HEK293 (cell line): ENCODE measurements around the gene HHAT.

ENCODE experiments used
- BCL11A ChIP-seq: fragments of 450-650 bp; formaldehyde crosslinking; IDR thresholded peaks from 2 replicates; pipeline ENCODE4 v1.5.1; 2016; ENCODE audit warnings: low read depth, missing biosample characterization, missing genetic modification characterization
- CTCF ChIP-seq: fragments of 450-650 bp; formaldehyde crosslinking; IDR thresholded peaks from 2 replicates; pipeline ENCODE4 v1.5.1; 2016; ENCODE audit warnings: missing biosample characterization, missing genetic modification characterization
- PRDM10 ChIP-seq: fragments of 450-650 bp; formaldehyde crosslinking; IDR thresholded peaks from 2 replicates; pipeline ENCODE4 v1.5.1; 2016; ENCODE audit warnings: missing biosample characterization, missing genetic modification characterization
- TCF7L2 ChIP-seq: IDR thresholded peaks from 2 replicates; pipeline ENCODE4 v1.6.1; 2011; ENCODE audit warnings: low read depth, mild to moderate bottlenecking, inconsistent platforms, low read length, moderate library complexity, borderline replicate concordance
- ZBTB44 ChIP-seq: fragments of 450-650 bp; IDR thresholded peaks from 2 replicates; pipeline ENCODE4 v1.5.1; 2018; ENCODE audit warnings: missing biosample characterization, mild to moderate bottlenecking, missing genetic modification characterization
- ZBTB7A ChIP-seq: fragments of 450-650 bp; formaldehyde crosslinking; IDR thresholded peaks from 2 replicates; pipeline ENCODE4 v1.5.1; 2016; ENCODE audit warnings: low read depth, missing biosample characterization, missing genetic modification characterization
- ZNF202 ChIP-seq: fragments of 450-650 bp; formaldehyde crosslinking; IDR thresholded peaks from 2 replicates; pipeline ENCODE4 v1.5.1; 2016; ENCODE audit warnings: missing biosample characterization, missing genetic modification characterization, borderline replicate concordance
- ZNF223 ChIP-seq: fragments of 450-650 bp; formaldehyde crosslinking; IDR thresholded peaks from 2 replicates; pipeline ENCODE4 v1.5.1; 2016; ENCODE audit warnings: missing biosample characterization, missing genetic modification characterization
- ZNF324 ChIP-seq: fragments of 450-650 bp; formaldehyde crosslinking; IDR thresholded peaks from 2 replicates; pipeline ENCODE4 v1.5.1; 2016; ENCODE audit warnings: missing biosample characterization, missing genetic modification characterization
- ZNF571 ChIP-seq: fragments of 450-650 bp; formaldehyde crosslinking; IDR thresholded peaks from 2 replicates; pipeline ENCODE4 v1.5.0; 2017; ENCODE audit warnings: missing biosample characterization, missing genetic modification characterization
- ZNF623 ChIP-seq: fragments of 450-650 bp; formaldehyde crosslinking; IDR thresholded peaks from 2 replicates; pipeline ENCODE4 v1.5.1; 2016; ENCODE audit warnings: missing biosample characterization, missing genetic modification characterization
- ZXDB ChIP-seq: fragments of 450-650 bp; formaldehyde crosslinking; IDR thresholded peaks from 2 replicates; pipeline ENCODE4 v1.5.1; 2016; ENCODE audit warnings: missing biosample characterization, missing genetic modification characterization
- TF ChIP-seq, protein P1 (sequence below): fragments of 450-650 bp; formaldehyde crosslinking; IDR thresholded peaks from 2 replicates; pipeline ENCODE4 v1.5.1; 2016; ENCODE audit warnings: missing biosample characterization, missing genetic modification characterization
- TF ChIP-seq, protein P2 (sequence below): fragments of 450-650 bp; formaldehyde crosslinking; IDR thresholded peaks from 2 replicates; pipeline ENCODE4 v1.5.1; 2016; ENCODE audit warnings: missing biosample characterization, missing genetic modification characterization

GRCh38 chr1:210588357-210588756 lies 259.7 kb downstream of the HHAT start:
- TF ChIP-seq ZNF571 (tag by site-specific recombination): no peak
- no peak for TF ChIP-seq ZBTB7A (tag by site-specific recombination)
- no peak for TF ChIP-seq BCL11A
- TF ChIP-seq TCF7L2: no peak
- TF ChIP-seq, protein P1, sequence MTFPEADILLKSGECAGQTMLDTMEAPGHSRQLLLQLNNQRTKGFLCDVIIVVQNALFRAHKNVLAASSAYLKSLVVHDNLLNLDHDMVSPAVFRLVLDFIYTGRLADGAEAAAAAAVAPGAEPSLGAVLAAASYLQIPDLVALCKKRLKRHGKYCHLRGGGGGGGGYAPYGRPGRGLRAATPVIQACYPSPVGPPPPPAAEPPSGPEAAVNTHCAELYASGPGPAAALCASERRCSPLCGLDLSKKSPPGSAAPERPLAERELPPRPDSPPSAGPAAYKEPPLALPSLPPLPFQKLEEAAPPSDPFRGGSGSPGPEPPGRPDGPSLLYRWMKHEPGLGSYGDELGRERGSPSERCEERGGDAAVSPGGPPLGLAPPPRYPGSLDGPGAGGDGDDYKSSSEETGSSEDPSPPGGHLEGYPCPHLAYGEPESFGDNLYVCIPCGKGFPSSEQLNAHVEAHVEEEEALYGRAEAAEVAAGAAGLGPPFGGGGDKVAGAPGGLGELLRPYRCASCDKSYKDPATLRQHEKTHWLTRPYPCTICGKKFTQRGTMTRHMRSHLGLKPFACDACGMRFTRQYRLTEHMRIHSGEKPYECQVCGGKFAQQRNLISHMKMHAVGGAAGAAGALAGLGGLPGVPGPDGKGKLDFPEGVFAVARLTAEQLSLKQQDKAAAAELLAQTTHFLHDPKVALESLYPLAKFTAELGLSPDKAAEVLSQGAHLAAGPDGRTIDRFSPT: no peak
- TF ChIP-seq PRDM10 (tag by site-specific recombination): no peak
- no peak for TF ChIP-seq ZBTB44 (tag by site-specific recombination)
- no peak for TF ChIP-seq CTCF
- TF ChIP-seq ZXDB (tag by site-specific recombination): no peak
- no peak for TF ChIP-seq ZNF223 (tag by site-specific recombination)
- TF ChIP-seq ZNF324: no peak
- TF ChIP-seq, protein P2, sequence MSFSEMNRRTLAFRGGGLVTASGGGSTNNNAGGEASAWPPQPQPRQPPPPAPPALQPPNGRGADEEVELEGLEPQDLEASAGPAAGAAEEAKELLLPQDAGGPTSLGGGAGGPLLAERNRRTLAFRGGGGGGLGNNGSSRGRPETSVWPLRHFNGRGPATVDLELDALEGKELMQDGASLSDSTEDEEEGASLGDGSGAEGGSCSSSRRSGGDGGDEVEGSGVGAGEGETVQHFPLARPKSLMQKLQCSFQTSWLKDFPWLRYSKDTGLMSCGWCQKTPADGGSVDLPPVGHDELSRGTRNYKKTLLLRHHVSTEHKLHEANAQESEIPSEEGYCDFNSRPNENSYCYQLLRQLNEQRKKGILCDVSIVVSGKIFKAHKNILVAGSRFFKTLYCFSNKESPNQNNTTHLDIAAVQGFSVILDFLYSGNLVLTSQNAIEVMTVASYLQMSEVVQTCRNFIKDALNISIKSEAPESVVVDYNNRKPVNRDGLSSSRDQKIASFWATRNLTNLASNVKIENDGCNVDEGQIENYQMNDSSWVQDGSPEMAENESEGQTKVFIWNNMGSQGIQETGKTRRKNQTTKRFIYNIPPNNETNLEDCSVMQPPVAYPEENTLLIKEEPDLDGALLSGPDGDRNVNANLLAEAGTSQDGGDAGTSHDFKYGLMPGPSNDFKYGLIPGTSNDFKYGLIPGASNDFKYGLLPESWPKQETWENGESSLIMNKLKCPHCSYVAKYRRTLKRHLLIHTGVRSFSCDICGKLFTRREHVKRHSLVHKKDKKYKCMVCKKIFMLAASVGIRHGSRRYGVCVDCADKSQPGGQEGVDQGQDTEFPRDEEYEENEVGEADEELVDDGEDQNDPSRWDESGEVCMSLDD (tag by site-specific recombination): no peak
- no peak for TF ChIP-seq ZNF202 (tag by site-specific recombination)
- no peak for TF ChIP-seq ZNF623 (tag by site-specific recombination)
